GM18861 (cell line): ENCODE results near the gene SESN2.
A peak's percentile ranks its signal among the peaks of the same experiment; 100 is the strongest.

Experiments used
- ATAC-seq: cut with Tn5 transposase; IDR thresholded peaks from one replicate; pipeline ENCODE4 v1.9.1; 2021; ENCODE audit not compliant: unreplicated experiment

SESN2 gene

DNA sequence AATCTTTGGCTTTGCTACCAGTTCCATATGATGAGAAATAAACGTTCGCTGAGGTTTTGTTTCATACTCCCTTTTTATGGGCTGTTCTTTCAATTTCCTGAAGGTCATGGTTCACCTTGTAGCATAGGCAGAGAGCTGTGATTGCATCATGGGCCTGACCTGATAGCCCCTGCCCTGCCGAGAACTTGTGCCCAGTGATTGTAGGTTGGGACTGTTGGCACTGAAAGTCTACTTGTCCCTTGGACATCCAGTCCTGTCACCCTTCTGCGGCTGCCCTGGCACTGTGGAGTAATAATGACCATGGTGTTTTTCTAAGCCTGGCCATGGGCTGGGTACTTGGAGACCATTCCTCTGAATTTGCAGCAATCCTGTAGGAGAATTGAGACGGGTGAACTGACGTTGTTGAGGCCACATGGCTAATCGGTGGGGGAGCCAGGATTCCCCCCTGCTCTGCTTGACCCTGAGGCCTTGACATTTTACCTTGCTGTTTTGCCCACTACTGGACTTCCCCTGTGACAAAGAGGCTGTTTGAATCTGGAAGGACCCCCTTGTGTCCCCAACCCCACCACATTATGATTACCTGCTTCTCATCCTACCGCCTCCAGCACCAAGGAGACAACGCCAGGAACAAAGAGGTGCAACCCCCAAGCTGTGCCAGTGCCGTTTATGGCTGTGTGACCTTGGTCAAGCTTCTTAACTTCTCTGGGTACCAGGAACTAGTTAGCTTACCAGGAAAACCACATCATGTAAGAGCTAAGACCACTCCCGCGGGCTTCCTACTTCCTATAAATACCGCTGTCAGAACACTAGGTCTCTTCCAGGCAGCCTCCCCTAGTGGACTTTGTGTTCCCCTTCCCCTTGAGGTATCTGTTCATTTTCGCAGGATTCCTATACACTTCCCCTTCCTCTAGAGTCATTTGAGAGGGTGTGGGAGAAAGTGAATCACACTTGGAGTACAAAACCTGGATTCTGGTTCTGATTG is 23.4 kb downstream of the SESN2 start:
- no peak for ATAC-seq

DNA sequence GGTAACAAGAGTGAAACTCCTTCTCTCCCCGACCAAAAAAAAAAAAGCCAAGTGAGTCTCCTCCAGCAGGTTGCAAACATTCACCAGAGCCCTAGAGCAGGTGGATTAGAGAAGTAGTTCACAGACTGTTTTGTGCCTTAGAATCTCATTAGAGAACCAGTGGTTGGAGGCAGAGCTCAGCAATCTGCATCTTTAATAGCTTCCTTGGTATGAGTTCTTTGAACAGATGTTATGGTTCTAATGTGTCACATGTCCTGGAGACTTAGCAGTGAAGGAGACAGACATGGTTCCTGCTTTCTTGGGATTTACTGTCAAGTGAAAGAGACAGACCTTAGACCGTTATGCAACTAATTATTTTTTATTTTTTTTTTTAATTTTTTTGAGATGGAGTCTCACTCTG is 26.8 kb downstream of the SESN2 start:
- ATAC-seq: no peak

DNA sequence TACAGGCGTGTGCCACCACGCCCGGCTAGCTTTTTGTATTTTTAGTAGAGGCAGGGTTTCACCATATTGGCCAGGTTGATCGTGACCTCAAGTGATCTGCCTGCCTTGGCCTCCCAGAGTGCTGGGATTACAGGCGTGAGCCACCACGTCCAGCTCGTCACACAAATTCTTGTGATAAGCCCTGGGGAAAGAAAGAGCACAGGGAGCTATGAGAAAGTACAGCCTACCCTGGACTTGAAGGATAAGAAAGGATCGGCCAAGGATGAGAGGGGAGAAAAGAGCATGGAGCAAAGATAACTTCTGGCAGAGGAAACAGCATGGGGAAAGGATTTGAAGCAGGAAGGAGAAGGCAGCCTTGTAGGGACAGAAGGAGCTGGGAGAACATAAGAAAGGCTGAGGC is 29.2 kb downstream of the SESN2 start:
- no peak for ATAC-seq

GRCh38 chr1:28290851-28291250 is 31.5 kb downstream of the SESN2 start:
- ATAC-seq: no peak

DNA sequence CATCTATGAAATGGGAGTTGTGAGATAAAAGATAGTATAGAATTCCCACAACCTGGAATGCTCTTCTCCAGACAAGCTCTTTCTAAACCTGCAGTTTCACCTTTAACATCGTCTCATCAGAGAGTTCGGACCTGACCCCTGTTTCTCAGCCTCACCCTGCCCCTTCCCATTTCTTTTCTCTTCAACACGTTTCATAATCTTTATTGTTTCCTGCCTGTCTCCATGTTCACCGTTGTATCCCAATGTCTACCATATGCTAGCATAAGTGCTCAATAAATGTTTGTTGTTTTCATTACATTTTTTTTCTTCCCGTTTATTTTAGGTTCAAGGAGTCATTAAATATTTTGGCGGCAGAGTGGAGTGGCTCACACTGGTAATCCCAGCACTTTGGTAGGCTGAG is 32.4 kb downstream of the SESN2 start:
- ATAC-seq: no peak

DNA sequence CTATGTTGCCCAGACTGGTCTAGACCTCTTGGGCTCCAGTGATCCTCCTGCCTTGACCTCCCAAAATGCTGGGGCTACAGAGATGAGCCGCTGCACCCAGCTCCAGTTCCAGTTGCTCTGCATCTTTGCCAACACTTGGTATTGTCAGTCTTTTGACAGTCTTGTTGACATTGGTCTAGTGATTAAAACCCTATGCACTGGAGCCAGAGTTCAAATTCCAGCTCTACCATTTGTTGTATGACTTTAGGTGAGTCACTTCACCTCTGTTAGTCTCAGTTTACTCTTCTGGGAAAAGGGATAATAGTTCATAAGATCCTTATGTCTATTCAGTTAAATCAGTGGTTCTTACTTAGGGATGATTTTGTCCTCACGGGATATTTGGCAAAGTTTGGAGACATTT is 36.6 kb downstream of the SESN2 start:
- ATAC-seq: no peak

- ATAC-seq: no peak
These were observed 37.3 kb downstream of the SESN2 start for GRCh38 chr1:28296401-28297261.

- ATAC-seq: no peak
These were observed 38.5 kb downstream of the SESN2 start for GRCh38 chr1:28297826-28298225.

DNA sequence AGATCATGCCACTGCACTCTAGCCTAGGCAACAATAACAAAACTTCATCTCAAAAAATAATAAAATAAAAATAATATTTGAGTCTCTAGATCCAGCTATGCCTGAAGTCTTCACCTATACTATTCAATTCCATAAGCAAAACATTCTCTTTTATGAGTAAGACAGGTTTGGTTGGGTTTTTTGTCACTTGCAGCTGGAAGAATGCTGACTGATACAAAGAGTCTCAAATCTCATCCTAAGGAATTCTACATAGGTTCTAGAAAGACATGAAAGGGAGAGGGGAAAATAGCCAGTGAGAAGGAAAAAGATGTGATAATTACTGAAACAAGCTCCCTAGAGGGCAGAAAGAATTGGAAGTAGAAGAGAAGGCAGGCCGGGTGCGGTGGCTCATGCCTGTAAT is 39.1 kb downstream of the SESN2 start:
- no peak for ATAC-seq

- no peak for ATAC-seq
These were observed 42.3 kb downstream of the SESN2 start for GRCh38 chr1:28301368-28302174.

DNA sequence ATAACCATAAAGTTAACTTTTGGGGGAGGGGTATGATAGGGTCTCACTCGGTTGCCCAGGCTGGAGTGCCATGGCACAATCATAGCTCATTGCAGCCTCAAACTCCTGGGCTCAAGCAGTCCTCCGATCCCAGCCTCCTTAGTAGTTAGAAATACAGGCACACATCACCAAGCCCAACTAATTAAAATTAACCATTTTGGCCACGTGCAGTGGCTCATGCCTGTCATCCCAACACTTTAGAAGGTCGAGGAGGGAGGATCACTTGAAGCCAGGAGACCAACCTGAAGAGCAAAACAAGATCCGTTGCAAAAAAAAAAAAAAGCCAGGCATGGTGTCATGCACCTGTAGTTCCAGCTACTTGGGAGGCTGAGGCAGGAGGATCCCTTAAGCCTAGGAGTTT is 42.9 kb downstream of the SESN2 start:
- ATAC-seq: no peak

DNA sequence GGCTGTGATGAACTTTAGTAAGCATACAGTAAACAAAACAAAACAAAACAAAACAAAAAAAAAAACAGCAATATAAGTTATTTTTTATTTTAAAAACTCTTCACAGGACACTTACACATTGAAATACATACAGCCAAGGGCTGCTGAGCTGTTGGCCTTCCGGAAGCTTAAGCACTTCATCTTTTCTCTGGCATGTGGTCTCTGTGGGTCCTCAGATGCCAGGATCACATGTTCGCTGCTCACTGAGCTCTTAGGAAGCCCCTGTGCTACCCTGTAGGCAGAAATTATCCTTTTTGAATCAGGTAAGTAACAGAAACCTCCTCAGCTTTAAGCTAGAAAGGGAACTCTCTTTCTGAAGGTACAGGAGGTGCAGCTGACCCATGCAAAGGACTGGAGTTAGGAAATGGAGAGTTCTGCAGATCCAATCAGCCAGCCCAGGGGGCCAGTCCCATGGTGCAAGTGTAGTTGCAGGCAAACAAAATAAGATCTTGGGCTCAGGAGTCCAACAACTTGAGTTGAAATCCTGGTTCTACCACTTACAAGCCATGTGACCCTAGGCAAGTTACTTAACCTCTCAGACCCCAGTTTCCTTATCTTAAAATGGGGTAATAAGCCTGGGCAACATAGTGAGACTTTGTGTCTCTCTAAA is 47.1 kb downstream of the SESN2 start:
- ATAC-seq: no peak

- no peak for ATAC-seq
These were observed 49.4 kb downstream of the SESN2 start for GRCh38 chr1:28308750-28309149.

DNA sequence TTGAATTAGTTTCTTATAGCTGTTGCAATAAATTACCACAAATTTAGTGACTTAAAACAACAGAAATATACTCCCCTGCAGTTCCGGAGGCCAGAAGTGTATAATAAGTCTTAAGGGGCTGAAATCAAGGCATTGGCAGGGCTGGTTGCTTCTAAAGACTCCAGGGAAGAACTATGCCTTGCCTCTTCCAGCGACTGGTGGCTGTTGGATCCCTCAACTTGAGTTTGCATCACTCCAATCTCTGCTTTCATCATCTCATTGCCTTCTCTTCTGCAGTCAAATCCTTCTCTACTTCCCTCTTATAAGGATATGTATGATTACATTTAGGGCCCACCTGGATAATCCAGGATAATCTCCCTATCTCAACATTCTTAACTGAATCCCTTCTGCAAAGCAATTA is 50.4 kb downstream of the SESN2 start:
- ATAC-seq: no peak

- no peak for ATAC-seq
These were observed 54.6 kb downstream of the SESN2 start for GRCh38 chr1:28313702-28314546.

DNA sequence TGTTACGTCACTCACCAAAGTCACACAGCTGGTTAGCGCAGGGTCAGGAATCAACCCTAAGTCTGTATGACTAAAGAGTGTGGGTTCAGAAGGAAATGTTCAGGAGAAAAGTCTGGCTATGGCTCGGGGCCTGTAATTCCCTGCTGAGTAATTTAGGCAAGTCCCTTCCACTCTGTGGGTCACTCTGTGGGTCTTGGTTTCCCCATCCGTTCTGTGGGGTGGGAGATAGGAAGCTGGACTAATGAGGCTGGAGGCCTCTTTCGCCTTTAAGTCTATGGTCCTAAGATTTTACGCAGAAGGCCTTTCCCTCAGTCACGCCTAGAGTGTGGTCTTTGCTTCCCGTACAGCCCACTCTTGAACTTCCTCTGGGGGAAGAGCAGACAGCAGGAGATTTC is 55.2 kb downstream of the SESN2 start:
- ATAC-seq: no peak

DNA sequence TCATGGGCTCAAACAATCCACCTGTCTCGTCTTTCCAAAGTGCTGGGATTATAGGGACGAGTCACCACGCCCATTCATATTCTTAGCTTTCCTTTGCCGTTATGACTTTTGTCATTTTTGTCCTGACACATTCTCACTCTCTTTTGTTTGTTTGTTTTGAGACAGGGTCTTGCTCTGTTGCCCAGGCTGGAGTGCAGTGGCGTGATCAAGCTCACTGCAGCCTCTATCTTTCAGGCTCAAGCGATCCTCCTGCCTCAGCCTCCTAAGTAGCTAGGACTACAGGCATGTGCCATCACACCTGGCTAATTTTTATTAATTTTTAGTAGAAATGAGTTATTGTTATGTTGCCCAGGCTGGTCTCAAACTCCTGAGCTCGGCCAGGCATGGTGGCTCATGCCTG is 57.7 kb downstream of the SESN2 start:
- ATAC-seq: no peak

DNA sequence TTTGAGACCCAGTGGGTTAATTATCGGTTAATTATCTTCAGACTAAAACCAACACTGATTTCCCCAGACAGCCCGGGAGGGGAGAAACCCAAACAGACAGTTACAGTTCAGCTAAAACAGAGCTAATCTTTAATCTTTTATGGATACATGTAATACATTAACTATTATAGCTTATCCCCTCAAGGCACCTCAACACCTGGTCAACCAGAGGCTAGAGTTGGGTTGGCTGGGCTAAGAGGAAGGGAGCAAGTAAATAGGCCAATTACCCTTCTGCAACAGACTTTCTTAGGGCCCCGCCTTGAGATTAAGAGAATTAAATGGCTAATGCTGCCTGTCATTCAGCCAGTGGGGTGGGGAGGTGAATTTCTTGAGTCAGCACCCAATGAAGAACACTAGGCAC is 62.9 kb downstream of the SESN2 start:
- ATAC-seq: peak; percentile 76

GRCh38 chr1:28323720-28324119 is 64.4 kb downstream of the SESN2 start:
- ATAC-seq: no peak

- no peak for ATAC-seq
These were observed 67.2 kb downstream of the SESN2 start for GRCh38 chr1:28326515-28326914.
